ENCODE results near the gene SGCA. TPM values are rescaled to one million over a fixed set of nuclear protein-coding genes. Genes with fewer than 3 reads are reported as not detected.

Gene SGCA
- total and polyA plus RNA-seq, 2 of the 8 experiments (the other 6 are each of a cell fraction or from before 2014, with no cell fraction given), result 0.12 TPM; not detected in 1

DNA sequence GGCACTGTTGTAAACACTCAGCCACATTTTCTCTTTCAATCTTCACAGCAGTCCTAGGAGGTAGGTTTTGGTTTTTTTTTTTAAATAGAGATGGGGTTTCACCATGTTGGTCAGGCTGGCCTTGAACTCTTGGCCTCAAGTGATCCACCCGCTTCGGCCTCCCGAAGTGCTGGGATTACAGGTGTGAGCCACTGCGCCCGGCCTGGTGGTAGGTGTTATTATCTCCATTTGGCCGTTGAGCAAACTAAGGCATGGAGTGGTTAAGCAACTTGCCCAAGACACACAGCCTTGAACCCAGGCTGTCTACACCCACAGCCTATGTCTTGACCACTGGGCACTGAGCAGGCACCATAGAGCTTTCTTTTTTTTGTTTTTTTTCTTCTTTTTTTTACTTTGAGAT, 8.6 kb downstream of the SGCA start (continued):
- TF ChIP-seq NANOG (IDR thresholded peaks at IDR 0.05; ENCODE audit: insufficient read depth, low read depth, low read length, poor library complexity, severe bottlenecking) (no peak), CTBP2 (IDR thresholded peaks at IDR 0.05; ENCODE audit: borderline replicate concordance, insufficient read depth, insufficient read length, low read length) (no peak), JUN (IDR thresholded peaks at IDR 0.05; ENCODE audit: low read depth, low read length) (no peak), RAD21 (IDR thresholded peaks at IDR 0.05 in 1 of 2, conservative IDR thresholded peaks at IDR 0.05 in 1 of 2; ENCODE audit: low read depth in 2 of 2, low read length in 2 of 2) (no peak), YY1 (IDR thresholded peaks at IDR 0.05; ENCODE audit: low read depth, low read length) (no peak), TEAD4 (IDR thresholded peaks at IDR 0.05; ENCODE audit: low read depth, low read length) (no peak), POLR2AphosphoS5 (IDR thresholded peaks at IDR 0.05; ENCODE audit: low read depth, low read length) (no peak), CHD1 (IDR thresholded peaks at IDR 0.05; ENCODE audit: low read depth, low read length) (no peak), ZNF274 (IDR thresholded peaks at IDR 0.05; ENCODE audit: borderline replicate concordance, extremely low read depth, low read length) (no peak)
